HepG2 (cell line): ENCODE results near the gene ZNF507. TPM values are rescaled to one million over a fixed set of nuclear protein-coding genes. Genes with fewer than 3 reads are reported as not detected.
A peak's percentile ranks its signal among the peaks of the same experiment; 100 is the strongest.

Experiments
- CENPT ChIP-seq: sonication (generic); formaldehyde crosslinking; IDR thresholded peaks from 2 replicates; pipeline ENCODE4 v1.8.0; 2022; ENCODE audit warnings: low read depth, mild to moderate bottlenecking, moderate library complexity, missing genetic modification reagents
- HDAC6 ChIP-seq: fragments of 200-600 bp; sonication (generic); IDR thresholded peaks from 2 replicates; pipeline ENCODE4 v1.7.0; 2017; ENCODE audit warnings: mild to moderate bottlenecking, antibody characterized with exemption, low read length, low read depth
- HOXA7 ChIP-seq: sonication (generic); formaldehyde crosslinking; IDR thresholded peaks from 2 replicates; pipeline ENCODE4 v1.8.1; 2022; ENCODE audit warnings: mild to moderate bottlenecking, missing genetic modification reagents, moderate library complexity
- NFIC ChIP-seq: IDR thresholded peaks from 2 replicates; pipeline ENCODE4 v1.6.1; 2012; ENCODE audit warnings: mild to moderate bottlenecking, low read length, inconsistent platforms
- RAD51 ChIP-seq: fragments of 450-650 bp; IDR thresholded peaks from 2 replicates; pipeline ENCODE4 v1.6.1; 2016; ENCODE audit warnings: borderline replicate concordance
- ZBTB34 ChIP-seq: sonication (generic); formaldehyde crosslinking; IDR thresholded peaks from 2 replicates; pipeline ENCODE4 v1.8.0; 2022; ENCODE audit warnings: mild to moderate bottlenecking, missing genetic modification reagents
- ZGPAT ChIP-seq: IDR thresholded peaks from 2 replicates; pipeline ENCODE4 v1.6.1; 2016; ENCODE audit warnings: mild to moderate bottlenecking
- ZNF136 ChIP-seq: sonication (generic); formaldehyde crosslinking; IDR thresholded peaks from 2 replicates; pipeline ENCODE4 v1.8.1; 2022; ENCODE audit warnings: low read depth, mild to moderate bottlenecking, moderate library complexity, missing genetic modification reagents
- ZNF567 ChIP-seq: sonication (generic); formaldehyde crosslinking; IDR thresholded peaks from 2 replicates; pipeline ENCODE4 v1.8.1; 2023; ENCODE audit warnings: mild to moderate bottlenecking, missing genetic modification reagents, borderline replicate concordance
- ZNF607 ChIP-seq: sonication (generic); formaldehyde crosslinking; IDR thresholded peaks from 2 replicates; pipeline ENCODE4 v1.5.1; 2020; ENCODE audit warnings: missing genetic modification reagents, mild to moderate bottlenecking, borderline replicate concordance
- ZNF609 ChIP-seq: sonication (generic); formaldehyde crosslinking; IDR thresholded peaks from 2 replicates; pipeline ENCODE4 v1.4.0; 2020; ENCODE audit warnings: mild to moderate bottlenecking, missing genetic modification reagents, borderline replicate concordance
- ZNF800 ChIP-seq: sonication (generic); formaldehyde crosslinking; IDR thresholded peaks from 2 replicates; pipeline ENCODE4 v1.4.0; 2020; ENCODE audit warnings: missing genetic modification reagents
- polyA plus RNA-seq, 8 experiments: library from polyadenylated mRNA; depleted of rRNA in 3 of 8; stranded (reverse) in 7 of 8; unstranded in 1 of 8; fragments of >200 nt; fragmentation: Illumina TruSeq in 4 of 8; extraction: Trizol in 4 of 8; gene quantifications; 2 replicates each; pipeline versions ENCODE4 v1.2.1 to v1.2.3, GENCODE V29; 2011 to 2016; ENCODE audit warnings: low read depth in 4 of 8, missing spikeins in 1 of 8, mixed read lengths in 1 of 8; ENCODE audit not compliant: insufficient read depth in 1 of 8
- total RNA-seq, 5 experiments: library from RNA; depleted of rRNA; stranded (reverse); fragments of >200 nt; fragmentation: Illumina TruSeq; extraction: Trizol; gene quantifications; 2 replicates each; pipeline ENCODE4 v1.2.3, GENCODE V29; 2016; ENCODE audit warnings: low read depth in 1 of 5

ZNF507 gene
- total and polyA plus RNA-seq, 2 of the 13 experiments (the other 11 are each of a cell fraction or from before 2014, with no cell fraction given) = 7.3 to 10.9 TPM

GRCh38 chr19:32373585-32374295 is 28.3 kb downstream of the ZNF507 start (continued):
- TF ChIP-seq ZNF800 (CRISPR knock-in tag) (no peak), ZNF136 (CRISPR knock-in tag) (no peak), NFIC (peak; percentile 36; the same call in 1 of the 2 replicates), ZGPAT (peak; percentile 85), ZNF607 (CRISPR knock-in tag) (no peak), ZBTB34 (CRISPR knock-in tag) (no peak), CENPT (CRISPR knock-in tag) (no peak), HOXA7 (CRISPR knock-in tag) (no peak), HDAC6 (no peak), ZNF567 (CRISPR knock-in tag) (no peak), ZNF609 (CRISPR knock-in tag) (peak; percentile 75), RAD51 (no peak)
